ENCODE data around the gene COL8A2.
A peak's percentile ranks its signal among the peaks of the same experiment; 100 is the strongest.
"Not testable (repeated sequence)": the region's sequence is repeated elsewhere in the genome, so short reads cannot be mapped to it uniquely, and the experiment has no call there.

The COL8A2 gene

DNA sequence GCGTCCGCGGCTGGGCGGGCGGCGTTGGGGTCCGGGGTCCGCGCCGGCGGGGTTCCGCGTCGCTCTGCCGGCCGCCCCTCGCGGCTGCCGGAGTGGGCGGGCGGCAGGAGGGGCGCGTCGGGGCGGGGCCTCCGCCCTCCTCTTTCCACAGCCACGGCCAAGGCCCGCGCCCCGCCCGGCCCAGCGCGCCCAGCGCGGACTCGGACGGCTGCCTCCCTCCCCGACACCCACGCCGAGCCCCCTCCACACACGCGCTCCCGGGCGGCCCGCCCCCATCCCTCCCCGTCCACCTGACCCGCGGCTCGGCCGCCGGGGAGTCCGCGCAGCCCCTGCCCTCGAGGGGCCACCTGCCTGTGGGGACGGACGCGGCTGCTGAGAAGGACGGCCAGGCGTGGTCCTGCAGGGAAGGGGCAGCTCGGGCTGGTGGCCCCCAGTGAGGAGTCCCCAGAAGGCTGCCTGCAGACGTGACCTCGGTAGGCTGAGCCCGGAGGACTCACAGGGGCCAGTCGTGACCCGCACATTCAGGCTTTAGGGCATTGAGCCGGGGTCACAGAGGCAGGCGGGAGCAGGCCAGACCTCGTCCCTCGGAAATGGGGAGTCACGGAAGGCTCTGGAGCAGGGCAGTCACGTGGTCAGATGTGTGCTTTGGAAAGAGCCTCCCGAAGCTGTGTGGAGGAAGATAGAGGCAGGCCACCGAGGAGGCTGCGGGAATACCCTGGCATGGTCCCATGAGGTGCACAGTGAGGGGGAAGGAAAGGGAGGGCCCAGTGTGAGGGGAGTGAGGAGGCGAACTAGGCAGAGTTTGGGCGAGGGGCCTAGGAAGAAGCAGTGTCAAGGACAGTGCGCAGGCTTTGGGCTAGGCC, at the start of gene COL8A2:
Gene COL8A2 (minus strand): TSS at position 94 of the 863 bp plus-strand sequence. CDS start 24,980 bp downstream, outside the sequence.
- no peak for DNase-seq

GRCh38 chr1:36174713-36175112, 49.7 kb upstream of the COL8A2 start:
- DNase-seq: no peak

DNA sequence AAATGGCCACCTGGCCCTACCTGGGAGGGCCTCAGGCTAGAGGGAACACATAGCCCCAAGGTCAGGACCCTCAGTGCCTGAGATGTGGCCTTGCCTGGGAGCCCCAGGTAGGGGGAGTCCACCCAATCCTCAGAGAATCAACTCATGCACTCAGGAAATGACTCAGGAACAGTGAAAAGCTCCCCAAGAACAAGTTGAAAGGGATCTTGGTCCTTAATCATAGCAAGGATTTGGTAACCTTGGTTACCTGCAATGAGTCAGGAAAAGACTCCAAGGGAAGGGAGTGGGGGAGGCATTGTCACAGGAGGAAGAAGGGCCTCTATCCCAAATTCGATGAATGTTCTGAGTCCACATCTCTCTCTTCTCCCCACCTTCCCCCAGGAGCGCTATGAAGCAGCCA, 48.0 kb upstream of the COL8A2 start:
- no peak for DNase-seq

DNA sequence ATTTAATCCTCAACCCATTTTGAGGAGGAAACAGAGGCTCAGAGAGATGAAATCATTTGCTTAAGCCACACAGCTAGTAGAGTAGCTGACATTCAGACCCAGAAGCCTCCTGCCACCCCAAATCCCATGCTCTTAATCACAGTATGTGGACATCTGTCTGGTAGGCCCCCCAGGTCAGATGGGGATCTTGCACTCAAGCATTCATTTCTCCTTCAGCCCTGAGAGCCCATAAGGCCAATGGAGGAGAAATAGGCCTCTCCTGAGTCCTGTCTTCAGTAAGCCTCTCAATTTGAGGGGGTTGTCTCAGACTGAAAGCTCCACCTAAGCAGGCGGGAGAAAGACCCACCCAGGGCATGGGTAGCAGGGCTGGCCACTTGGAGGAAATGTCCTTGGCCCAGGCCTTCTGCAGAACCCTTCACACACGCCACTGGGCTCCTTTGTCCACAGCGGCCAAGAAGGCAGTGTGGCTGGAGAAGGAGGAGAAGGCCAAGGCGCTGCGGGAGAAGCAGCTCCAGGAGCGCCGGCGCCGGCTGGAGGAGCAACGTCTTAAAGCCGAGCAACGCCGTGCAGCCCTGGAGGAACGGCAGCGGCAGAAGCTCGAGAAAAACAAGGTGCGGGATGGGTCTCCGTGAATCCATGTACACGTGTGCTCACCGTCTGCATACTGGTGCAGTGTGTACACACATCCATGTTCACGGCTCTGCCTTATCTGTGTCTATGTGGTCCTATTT, 47.2 kb upstream of the COL8A2 start:
- no peak for DNase-seq

GRCh38 chr1:36170643-36171412, 45.8 kb upstream of the COL8A2 start:
- no peak for DNase-seq

- no peak for DNase-seq
Measured at GRCh38 chr1:36168514-36168913, 43.5 kb upstream of the COL8A2 start.

GRCh38 chr1:36166938-36167905, 42.2 kb upstream of the COL8A2 start:
- DNase-seq: no peak

DNA sequence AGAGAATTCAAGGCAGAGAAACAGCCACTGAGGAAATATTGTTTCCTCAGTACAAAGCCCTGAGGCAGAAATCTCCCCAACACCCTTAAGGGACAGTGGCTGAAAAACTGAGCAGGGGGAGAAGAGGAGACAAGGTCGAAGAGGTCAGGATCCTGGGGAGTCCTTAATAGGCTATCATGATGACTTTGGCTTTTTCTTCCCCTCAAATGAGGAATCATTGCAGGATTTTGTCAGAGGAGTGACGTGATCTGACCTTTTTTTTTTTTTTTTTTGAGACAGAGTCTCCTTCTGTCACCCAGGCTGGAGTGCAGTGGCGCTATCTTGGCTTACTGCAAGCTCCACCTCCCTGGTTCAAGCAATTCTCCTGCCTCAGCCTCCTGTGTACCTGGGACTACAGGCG, 41.1 kb upstream of the COL8A2 start:
- DNase-seq: no peak

- no peak for DNase-seq
Measured at GRCh38 chr1:36165145-36165544, 40.1 kb upstream of the COL8A2 start.

- DNase-seq: no peak
Measured at GRCh38 chr1:36164361-36164760, 39.3 kb upstream of the COL8A2 start.

DNA sequence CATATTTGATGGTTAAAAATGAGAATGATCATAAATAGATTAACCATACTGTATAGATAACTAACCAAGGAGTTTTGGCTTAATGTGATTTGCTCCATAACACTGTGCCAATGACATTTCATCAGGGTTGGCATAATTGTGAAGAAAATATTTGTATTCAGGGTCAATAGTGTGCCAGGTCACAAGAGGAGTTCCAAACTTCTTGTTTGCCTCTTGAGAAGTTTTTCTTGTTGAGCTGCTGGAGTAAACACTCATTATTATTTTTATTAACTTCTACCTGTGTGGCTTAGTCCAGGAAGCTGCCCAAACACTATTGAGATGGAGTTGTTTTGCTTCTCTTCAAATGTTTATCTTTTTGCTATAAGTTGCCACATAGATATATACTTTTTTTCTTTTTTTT, 38.4 kb upstream of the COL8A2 start:
- no peak for DNase-seq

DNA sequence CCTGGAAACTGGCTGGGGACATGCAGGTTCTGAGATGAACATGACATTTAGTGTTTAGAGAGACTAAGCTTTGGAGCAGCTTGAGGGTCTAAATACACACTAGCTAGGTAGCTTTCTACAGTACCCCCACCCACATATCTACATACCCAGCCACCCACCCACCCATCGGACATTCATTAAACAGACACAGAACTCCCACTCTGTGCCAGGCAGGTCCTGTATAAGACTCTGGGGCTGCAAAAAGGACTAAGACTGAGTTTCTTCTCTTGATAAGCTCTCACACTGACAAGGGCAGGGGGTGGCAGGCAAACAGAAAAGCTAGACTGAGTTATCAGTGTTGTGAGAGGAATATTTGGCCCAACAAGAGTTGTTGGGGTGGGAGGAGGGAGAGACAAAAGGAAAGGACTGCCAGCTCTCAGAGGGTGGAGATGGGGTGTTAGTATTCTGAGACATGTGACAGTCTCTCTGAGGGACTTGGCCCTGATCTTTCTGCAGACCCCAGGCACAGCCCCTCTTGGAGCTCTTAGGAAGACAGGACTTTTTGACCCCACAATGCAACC, 37.7 kb upstream of the COL8A2 start:
- no peak for DNase-seq

DNA sequence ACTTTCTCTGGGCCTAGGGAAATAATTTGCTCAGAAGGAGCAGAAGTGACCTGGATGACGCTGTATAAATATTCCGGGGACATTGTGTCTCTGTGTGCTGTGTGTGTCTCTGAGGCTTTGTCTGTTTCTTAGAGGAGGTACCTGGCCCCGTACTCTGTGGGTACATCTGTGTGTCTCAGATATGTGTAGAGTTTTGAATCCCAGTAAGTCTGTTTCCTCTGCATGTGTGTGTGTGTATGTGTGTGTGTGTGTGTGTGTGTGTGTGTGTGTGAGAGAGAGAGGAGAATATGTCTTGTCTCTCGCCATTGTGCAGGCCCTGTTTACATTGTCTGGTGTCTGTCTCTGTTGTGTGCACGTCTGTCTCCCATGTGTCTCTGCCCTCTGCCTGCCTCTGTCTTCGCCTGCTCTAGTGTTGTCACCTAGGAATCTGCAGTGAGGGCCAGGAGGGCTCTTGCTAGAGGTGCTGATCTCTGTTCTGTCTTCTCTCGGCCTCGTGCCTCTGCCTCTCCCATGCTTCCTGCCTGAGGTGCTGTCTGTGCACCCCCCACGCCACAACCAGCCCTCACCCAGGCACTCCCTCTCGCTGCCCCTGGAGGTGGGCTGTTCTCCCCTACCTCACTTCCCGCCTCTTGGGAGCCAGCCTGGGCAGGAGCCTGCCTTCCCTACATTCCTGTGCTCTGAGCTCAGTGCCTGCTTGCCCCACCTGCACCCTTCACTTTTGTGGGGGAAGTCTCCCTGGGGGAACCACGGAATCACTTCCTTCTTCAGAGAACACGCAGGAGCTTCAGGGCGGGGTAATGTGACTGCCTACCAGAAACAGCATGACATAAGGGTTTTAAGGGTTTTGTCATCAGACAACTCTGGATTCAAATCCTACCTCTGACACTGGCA, 36.9 kb upstream of the COL8A2 start:
- DNase-seq: no peak

DNA sequence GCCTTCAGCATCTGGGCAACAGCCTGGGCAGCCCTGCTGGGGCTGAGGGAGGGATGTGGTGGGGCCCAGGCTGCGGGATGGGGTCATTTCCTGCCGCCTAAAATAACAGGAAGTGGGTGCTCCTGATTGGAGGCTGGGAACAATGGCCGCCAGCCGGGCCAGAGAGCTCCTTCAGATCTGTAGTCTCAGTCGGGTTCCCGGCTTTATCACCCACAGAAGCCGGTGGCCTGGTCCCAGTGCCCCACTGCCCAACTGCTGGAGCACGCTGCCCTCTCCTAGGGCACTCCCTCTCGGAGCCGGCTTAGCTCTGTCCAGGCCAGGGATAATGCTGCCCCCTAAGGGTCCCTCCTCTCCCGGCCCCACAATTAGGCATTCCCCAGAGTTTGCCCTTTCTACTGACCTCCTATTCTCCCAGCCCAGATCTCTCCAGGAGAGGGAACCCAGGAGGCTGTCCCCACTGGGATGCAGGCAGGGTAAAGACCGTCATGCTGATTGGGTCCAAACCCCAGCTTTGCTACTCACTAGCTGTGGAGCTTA, 36.0 kb upstream of the COL8A2 start:
- DNase-seq: peak; percentile 54

- DNase-seq: no peak
Measured at GRCh38 chr1:36160388-36160948, 35.4 kb upstream of the COL8A2 start.

- DNase-seq: peak; percentile 69
Measured at GRCh38 chr1:36159614-36160387, 34.8 kb upstream of the COL8A2 start.

- not testable (repeated sequence) for DNase-seq
Measured at GRCh38 chr1:36158827-36159252, 33.8 kb upstream of the COL8A2 start.

GRCh38 chr1:36157973-36158826, 33.2 kb upstream of the COL8A2 start:
- DNase-seq: no peak

Measured in midbrain (tissue), 1 donor.